Measurements from ENCODE around the gene BRWD1. TPM values are rescaled to one million over a fixed set of nuclear protein-coding genes. Genes with fewer than 3 reads are reported as not detected.

Gene BRWD1
- total RNA-seq, 2 experiments from 2014 or later = 27.9 to 29.3 TPM

- Mint-ChIP-seq H3K4me3 (no peak overlapping the region), H3K36me3 (ENCODE audit: low read depth) (no peaks in the 10 kb centered on the region), H3K9me3 (no peaks in the 10 kb centered on the region), H3K4me1 (ENCODE audit: low read depth) (no peaks in the 10 kb centered on the region), H3K27ac (no peak overlapping the region), H3K27me3 (peaks cover 2% of the 10 kb centered on the region)
- DNase-seq = no peak
- CTCF ChIA-PET = no interaction called here
- POLR2A ChIA-PET = no interaction called here
- no peak for ATAC-seq
- intact Hi-C loops (cut with micrococcal nuclease) = no loop called here
- TF ChIP-seq CTCF (IDR thresholded peaks at IDR 0.05) = no peak
These were observed 12.0 kb upstream of the BRWD1 start for GRCh38 chr21:39325458-39325857.

- H3K27ac Mint-ChIP-seq = no peak overlapping the region
- H3K4me1 Mint-ChIP-seq (ENCODE audit: low read depth) = no peaks in the 10 kb centered on the region
- DNase-seq = no peak
- H3K9me3 Mint-ChIP-seq = no peaks in the 10 kb centered on the region
- intact Hi-C loops (cut with micrococcal nuclease) = no loop called here
- ChIA-PET POLR2A (no interaction called here), CTCF (no interaction called here)
- TF ChIP-seq CTCF (IDR thresholded peaks at IDR 0.05) = no peak
- no peak overlapping the region for H3K4me3 Mint-ChIP-seq
- no peaks in the 10 kb centered on the region for H3K36me3 Mint-ChIP-seq (ENCODE audit: low read depth)
- no peaks in the 10 kb centered on the region for H3K27me3 Mint-ChIP-seq
- ATAC-seq = no peak
These were observed 8.0 kb upstream of the BRWD1 start for GRCh38 chr21:39321424-39321823.

GRCh38 chr21:39319814-39320332, 6.4 kb upstream of the BRWD1 start:
- no peak for TF ChIP-seq CTCF (IDR thresholded peaks at IDR 0.05)
- intact Hi-C loops (cut with micrococcal nuclease) = no loop called here
- Mint-ChIP-seq H3K4me3 (no peak overlapping the region), H3K27me3 (no peaks in the 10 kb centered on the region), H3K9me3 (no peaks in the 10 kb centered on the region), H3K4me1 (ENCODE audit: low read depth) (peaks cover 9% of the 10 kb centered on the region), H3K27ac (no peak overlapping the region), H3K36me3 (ENCODE audit: low read depth) (no peaks in the 10 kb centered on the region)
- ChIA-PET POLR2A (no interaction called here), CTCF (no interaction called here)
- no peak for DNase-seq
- ATAC-seq = no peak

- intact Hi-C loops (cut with micrococcal nuclease) = no loop called here
- ChIA-PET CTCF (no interaction called here), POLR2A (interaction anchor here (7.9 kb wide), 1 partner anchor 28 kb away, joined by 111 read pairs; the partner anchor contains the start of gene HMGN1)
- DNase-seq = no peak
- Mint-ChIP-seq H3K27ac (no peak overlapping the region), H3K9me3 (no peaks in the 10 kb centered on the region), H3K27me3 (no peaks in the 10 kb centered on the region), H3K4me1 (ENCODE audit: low read depth) (peaks cover 14% of the 10 kb centered on the region), H3K36me3 (ENCODE audit: low read depth) (no peaks in the 10 kb centered on the region), H3K4me3 (no peak overlapping the region)
- ATAC-seq = no peak
- TF ChIP-seq CTCF (IDR thresholded peaks at IDR 0.05) = no peak
These were observed 5.9 kb upstream of the BRWD1 start for GRCh38 chr21:39319251-39319756.

GRCh38 chr21:39318091-39318959, 4.9 kb upstream of the BRWD1 start:
- Mint-ChIP-seq H3K36me3 (ENCODE audit: low read depth) (no peaks in the 10 kb centered on the region), H3K4me1 (ENCODE audit: low read depth) (peaks cover 15% of the 10 kb centered on the region), H3K4me3 (no peak overlapping the region), H3K27ac (no peak overlapping the region), H3K27me3 (no peaks in the 10 kb centered on the region), H3K9me3 (no peaks in the 10 kb centered on the region)
- ChIA-PET POLR2A (interaction anchor here (0.6 to 7.9 kb wide), 2 partner anchors 29 to 79 kb away, joined by 3 to 111 read pairs; partner anchors contain the start of gene HMGN1), CTCF (interaction anchor here (1.2 kb wide), 1 partner anchor 33 kb away, joined by 3 read pairs; no protein-coding TSS in a partner anchor)
- ATAC-seq (no peak), DNase-seq (no peak)
- TF ChIP-seq CTCF (IDR thresholded peaks at IDR 0.05) = no peak
- intact Hi-C loops (cut with micrococcal nuclease) = no loop called here
